Peyer's patch (tissue), 4 donors: ENCODE data around the gene INPP4A.

Source experiments
- POLR2A ChIP-seq, 2 donors: fragments of 450-650 bp; IDR thresholded peaks; one replicate each; pipeline ENCODE4 v1.5.1; 2017; ENCODE audit warnings: antibody characterized with exemption in 2 of 2, mild to moderate bottlenecking in 2 of 2, moderate library complexity in 2 of 2
- TF ChIP-seq, protein P1 (sequence below), 6 experiments: fragments of 450-650 bp in 4 of 6; fragments of 200-600 bp in 2 of 6; sonication (generic) in 1 of 6; IDR thresholded peaks; one replicate each; pipeline ENCODE4 v1.5.1; 2017 to 2019; ENCODE audit warnings: antibody characterized with exemption in 6 of 6, mild to moderate bottlenecking in 3 of 6, moderate library complexity in 1 of 6

DNA sequence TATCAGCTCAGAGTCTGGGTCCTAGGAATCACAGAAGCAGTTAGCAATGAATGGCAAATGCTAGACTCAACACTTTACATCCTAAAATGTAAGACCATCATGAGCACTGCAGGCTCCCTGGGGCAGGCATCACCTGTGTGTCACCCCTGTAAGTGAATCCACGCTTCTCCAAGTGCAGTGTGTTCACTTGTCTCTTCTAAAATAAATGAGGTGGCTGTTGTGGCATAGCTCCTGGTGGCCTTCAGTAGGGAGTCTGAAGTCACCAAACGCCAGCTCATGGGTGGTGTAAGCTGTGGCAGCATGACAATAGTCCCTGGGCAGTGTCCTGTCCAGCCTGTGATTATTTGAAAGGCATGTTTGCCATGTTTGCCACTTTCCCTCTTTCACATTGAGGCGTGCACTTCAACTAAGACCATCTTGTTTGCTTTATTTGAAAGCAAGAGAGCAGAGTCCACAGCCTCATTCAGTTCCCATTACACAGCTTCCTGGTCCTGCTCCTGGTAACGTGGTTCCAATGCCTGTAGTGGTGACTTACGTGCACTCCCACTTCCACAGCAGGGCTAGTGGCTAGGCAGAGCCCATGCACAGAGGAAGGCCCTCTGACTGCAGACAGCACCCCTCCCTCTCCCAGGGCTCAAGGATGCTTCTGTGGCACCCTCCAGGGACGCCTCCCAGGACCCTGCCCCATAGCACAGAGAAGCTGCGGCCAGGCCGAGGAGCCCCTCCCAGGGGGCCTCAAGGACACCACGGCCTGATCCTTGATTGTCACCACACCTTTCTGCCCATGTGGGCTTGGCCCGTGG, 139.4 kb downstream of the INPP4A start:
- TF ChIP-seq, protein P1, sequence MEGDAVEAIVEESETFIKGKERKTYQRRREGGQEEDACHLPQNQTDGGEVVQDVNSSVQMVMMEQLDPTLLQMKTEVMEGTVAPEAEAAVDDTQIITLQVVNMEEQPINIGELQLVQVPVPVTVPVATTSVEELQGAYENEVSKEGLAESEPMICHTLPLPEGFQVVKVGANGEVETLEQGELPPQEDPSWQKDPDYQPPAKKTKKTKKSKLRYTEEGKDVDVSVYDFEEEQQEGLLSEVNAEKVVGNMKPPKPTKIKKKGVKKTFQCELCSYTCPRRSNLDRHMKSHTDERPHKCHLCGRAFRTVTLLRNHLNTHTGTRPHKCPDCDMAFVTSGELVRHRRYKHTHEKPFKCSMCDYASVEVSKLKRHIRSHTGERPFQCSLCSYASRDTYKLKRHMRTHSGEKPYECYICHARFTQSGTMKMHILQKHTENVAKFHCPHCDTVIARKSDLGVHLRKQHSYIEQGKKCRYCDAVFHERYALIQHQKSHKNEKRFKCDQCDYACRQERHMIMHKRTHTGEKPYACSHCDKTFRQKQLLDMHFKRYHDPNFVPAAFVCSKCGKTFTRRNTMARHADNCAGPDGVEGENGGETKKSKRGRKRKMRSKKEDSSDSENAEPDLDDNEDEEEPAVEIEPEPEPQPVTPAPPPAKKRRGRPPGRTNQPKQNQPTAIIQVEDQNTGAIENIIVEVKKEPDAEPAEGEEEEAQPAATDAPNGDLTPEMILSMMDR (IDR thresholded peaks at IDR 0.05): no peak
- no peak for TF ChIP-seq POLR2A (IDR thresholded peaks at IDR 0.05)
